Fibroblast of lung (primary cell): ENCODE measurements around the gene CENPU. TPM values are rescaled to one million over a fixed set of nuclear protein-coding genes. Genes with fewer than 3 reads are reported as not detected.

Experiments used
- DNase-seq, 2 donors: peaks; one replicate each; pipeline versions ENCODE4 v3.0.0 to v3.0.0-alpha.2; 2010; ENCODE audit warnings: low read depth in 2 of 2
- H2AFZ ChIP-seq: 2 replicates; pipeline ENCODE4 v1.5.1; 2012; ENCODE audit warnings: low read length, control low read depth, inconsistent platforms
- H3K27ac ChIP-seq: 2 replicates; pipeline ENCODE4 v1.5.1; 2011; ENCODE audit warnings: low read length, control low read depth; ENCODE audit not compliant: insufficient read depth
- H3K27me3 ChIP-seq: 2 replicates; pipeline ENCODE4 v1.5.1; 2011; ENCODE audit warnings: mild to moderate bottlenecking, low read length; ENCODE audit not compliant: control insufficient read depth, insufficient read depth
- H3K36me3 ChIP-seq: 2 replicates; pipeline ENCODE4 v1.5.1; 2011; ENCODE audit warnings: low read length; ENCODE audit not compliant: control insufficient read depth, insufficient read depth
- H3K4me1 ChIP-seq: 2 replicates; pipeline ENCODE4 v1.5.1; 2011; ENCODE audit warnings: low read length; ENCODE audit not compliant: control insufficient read depth, insufficient read depth; ENCODE audit errors: extremely low read depth
- H3K4me2 ChIP-seq: 2 replicates; pipeline ENCODE4 v1.5.1; 2011; ENCODE audit warnings: low read length, control low read depth; ENCODE audit not compliant: insufficient read depth; ENCODE audit errors: extremely low read depth
- H3K4me3 ChIP-seq, 4 experiments: fragments of 200-600 bp in 1 of 4; sonication (generic) in 1 of 4; replicated peaks in 1 of 4; 2 replicates each; pipeline ENCODE4 v1.5.1; 2011 to 2016; ENCODE audit warnings: low read length in 4 of 4, low read depth in 3 of 4, mild to moderate bottlenecking in 3 of 4, control low read depth in 2 of 4, inconsistent platforms in 1 of 4, mixed read lengths in 1 of 4; ENCODE audit not compliant: insufficient read depth in 1 of 4; ENCODE audit errors: control extremely low read depth in 1 of 4
- H3K79me2 ChIP-seq: 2 replicates; pipeline ENCODE4 v1.5.1; 2012; ENCODE audit warnings: mild to moderate bottlenecking, low read length, inconsistent platforms; ENCODE audit not compliant: control insufficient read depth, insufficient read depth
- H3K9ac ChIP-seq: 2 replicates; pipeline ENCODE4 v1.5.1; 2011; ENCODE audit warnings: mild to moderate bottlenecking, low read length, control low read depth; ENCODE audit not compliant: insufficient read depth
- H3K9me3 ChIP-seq: 2 replicates; pipeline ENCODE4 v1.5.1; 2012; ENCODE audit warnings: low read depth, low read length; ENCODE audit not compliant: control insufficient read depth, insufficient read depth
- H4K20me1 ChIP-seq: 2 replicates; pipeline ENCODE4 v1.5.1; 2011; ENCODE audit warnings: low read length; ENCODE audit not compliant: control insufficient read depth, insufficient read depth; ENCODE audit errors: extremely low read depth
- EZH2 ChIP-seq: IDR thresholded peaks from 2 replicates; pipeline ENCODE4 v1.5.1; 2012; ENCODE audit warnings: low read length, control low read depth, mild to moderate bottlenecking; ENCODE audit errors: missing control alignments
- polyA plus RNA-seq, 2 donors: library from polyadenylated mRNA; depleted of rRNA in 1 of 2; stranded (reverse) in 1 of 2; unstranded in 1 of 2; fragments of >200 nt; gene quantifications; 2 replicates each; pipeline ENCODE4 v1.2.1, GENCODE V29; 2011 to 2012; ENCODE audit warnings: missing spikeins in 1 of 2
- total RNA-seq: library from RNA; depleted of rRNA; stranded (reverse); fragments of >200 nt; gene quantifications from 2 replicates; pipeline ENCODE4 v1.2.1, GENCODE V29; 2014
- TF ChIP-seq, protein P1 (sequence below), 2 donors: IDR thresholded peaks in 1 of 2; conservative IDR thresholded peaks in 1 of 2; 1 replicate in 1 of 2; 2 replicates in 1 of 2; pipeline ENCODE4 v1.5.1; 2011 to 2012; ENCODE audit warnings: low read length in 2 of 2, control low read depth in 1 of 2, inconsistent platforms in 1 of 2, low read depth in 1 of 2, mild to moderate bottlenecking in 1 of 2

Gene CENPU
- total and polyA plus RNA-seq, 2 donors (not counting 1 experiment from before 2014, with no cell fraction given) = 6.4 to 15.5 TPM

DNA sequence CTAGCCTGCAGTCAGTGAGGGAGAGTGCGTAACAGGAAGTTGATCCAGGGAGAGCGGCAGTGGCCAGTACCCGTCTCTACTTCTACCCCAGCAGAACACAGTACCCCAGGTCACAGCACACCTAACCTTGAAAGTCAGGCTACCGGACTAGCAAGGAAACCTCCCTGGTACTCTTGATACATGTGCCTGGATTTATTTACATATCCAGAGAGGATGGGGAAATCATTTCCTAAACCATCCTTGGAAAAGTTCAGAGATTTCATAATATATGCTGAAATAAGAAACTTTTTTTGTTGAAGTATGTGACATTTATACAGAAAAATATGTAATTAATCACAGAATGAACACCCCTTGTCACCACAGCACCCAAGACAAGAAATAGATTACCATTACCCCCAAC, 59.9 kb downstream of the CENPU start:
- H3K36me3 ChIP-seq = peaks cover 4% of the 10 kb centered on the region
- H2AFZ ChIP-seq = no peak overlapping the region
- no peaks in the 10 kb centered on the region for H3K4me1 ChIP-seq
- TF ChIP-seq, protein P1, sequence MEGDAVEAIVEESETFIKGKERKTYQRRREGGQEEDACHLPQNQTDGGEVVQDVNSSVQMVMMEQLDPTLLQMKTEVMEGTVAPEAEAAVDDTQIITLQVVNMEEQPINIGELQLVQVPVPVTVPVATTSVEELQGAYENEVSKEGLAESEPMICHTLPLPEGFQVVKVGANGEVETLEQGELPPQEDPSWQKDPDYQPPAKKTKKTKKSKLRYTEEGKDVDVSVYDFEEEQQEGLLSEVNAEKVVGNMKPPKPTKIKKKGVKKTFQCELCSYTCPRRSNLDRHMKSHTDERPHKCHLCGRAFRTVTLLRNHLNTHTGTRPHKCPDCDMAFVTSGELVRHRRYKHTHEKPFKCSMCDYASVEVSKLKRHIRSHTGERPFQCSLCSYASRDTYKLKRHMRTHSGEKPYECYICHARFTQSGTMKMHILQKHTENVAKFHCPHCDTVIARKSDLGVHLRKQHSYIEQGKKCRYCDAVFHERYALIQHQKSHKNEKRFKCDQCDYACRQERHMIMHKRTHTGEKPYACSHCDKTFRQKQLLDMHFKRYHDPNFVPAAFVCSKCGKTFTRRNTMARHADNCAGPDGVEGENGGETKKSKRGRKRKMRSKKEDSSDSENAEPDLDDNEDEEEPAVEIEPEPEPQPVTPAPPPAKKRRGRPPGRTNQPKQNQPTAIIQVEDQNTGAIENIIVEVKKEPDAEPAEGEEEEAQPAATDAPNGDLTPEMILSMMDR (conservative IDR thresholded peaks at IDR 0.05 in 1 of 2, IDR thresholded peaks at IDR 0.05 in 1 of 2; ENCODE audit: low read depth in 1 of 2, low read length in 2 of 2) = no peak
- no peak for TF ChIP-seq EZH2
- H3K9ac ChIP-seq = no peak overlapping the region
- DNase-seq = peak in 1 of 2 donors; percentile 28
- no peak overlapping the region for H3K4me3 ChIP-seq
- H3K27ac ChIP-seq = no peak overlapping the region
- no peaks in the 10 kb centered on the region for H3K9me3 ChIP-seq
- no peaks in the 10 kb centered on the region for H4K20me1 ChIP-seq
- H3K4me2 ChIP-seq = no peak overlapping the region
- no peaks in the 10 kb centered on the region for H3K27me3 ChIP-seq
- no peaks in the 10 kb centered on the region for H3K79me2 ChIP-seq

DNA sequence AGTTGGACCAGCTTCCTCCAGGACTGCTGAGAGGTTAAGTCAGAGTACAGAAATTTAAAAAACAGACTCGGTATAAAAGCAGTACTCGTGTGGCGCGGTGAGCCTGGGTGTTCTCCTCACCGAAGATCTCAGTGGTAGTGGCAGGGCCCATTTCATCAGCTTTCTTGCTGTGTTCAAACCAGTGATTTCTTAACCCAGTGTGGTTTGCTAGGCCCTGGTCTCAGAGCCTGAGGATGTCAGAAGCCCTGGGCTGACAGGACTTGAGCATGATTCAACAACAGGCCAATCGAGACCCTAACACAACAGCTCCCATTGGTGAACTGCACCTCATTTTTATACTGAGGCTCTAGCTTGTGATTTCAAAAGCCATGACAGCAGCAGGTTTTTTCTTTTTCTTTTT, 61.2 kb downstream of the CENPU start:
- H3K9ac ChIP-seq = no peak overlapping the region
- H3K36me3 ChIP-seq = peaks cover 4% of the 10 kb centered on the region
- H3K27me3 ChIP-seq = no peaks in the 10 kb centered on the region
- TF ChIP-seq, protein P1 (conservative IDR thresholded peaks at IDR 0.05 in 1 of 2, IDR thresholded peaks at IDR 0.05 in 1 of 2; ENCODE audit: low read depth in 1 of 2, low read length in 2 of 2) = no peak
- no peak for TF ChIP-seq EZH2
- H2AFZ ChIP-seq = no peak overlapping the region
- no peak overlapping the region for H3K27ac ChIP-seq
- H3K9me3 ChIP-seq = no peaks in the 10 kb centered on the region
- no peak overlapping the region for H3K4me2 ChIP-seq
- H3K4me3 ChIP-seq = no peak overlapping the region
- DNase-seq = no peak
- H3K4me1 ChIP-seq = no peaks in the 10 kb centered on the region
- no peaks in the 10 kb centered on the region for H4K20me1 ChIP-seq
- H3K79me2 ChIP-seq = no peaks in the 10 kb centered on the region

GRCh38 chr4:184671101-184671500, 62.8 kb downstream of the CENPU start:
- Histone ChIP-seq H3K27me3 (no peaks in the 10 kb centered on the region), H3K4me1 (no peaks in the 10 kb centered on the region), H3K4me2 (no peak overlapping the region), H3K27ac (no peak overlapping the region), H4K20me1 (no peaks in the 10 kb centered on the region), H2AFZ (no peak overlapping the region), H3K9ac (no peak overlapping the region), H3K79me2 (no peaks in the 10 kb centered on the region), H3K36me3 (peaks cover 4% of the 10 kb centered on the region), H3K9me3 (no peaks in the 10 kb centered on the region), H3K4me3 (no peak overlapping the region)
- DNase-seq = no peak
- TF ChIP-seq, protein P1 (conservative IDR thresholded peaks at IDR 0.05 in 1 of 2, IDR thresholded peaks at IDR 0.05 in 1 of 2; ENCODE audit: low read depth in 1 of 2, low read length in 2 of 2) = no peak
- TF ChIP-seq EZH2 = no peak
